SK-N-SH treated with all-trans-retinoic acid at 6 μM for 48 hours (cell line): ENCODE data around the gene RTBDN.

Source experiments
- ATAC-seq: fragments of 200-7000 bp; cut with Tn5 transposase; 3 replicates; pipeline ENCODE4 v1.9.1; 2020; ENCODE audit warnings: mild to moderate bottlenecking, moderate library complexity
- ARNTL ChIP-seq: fragments of 450-650 bp; formaldehyde crosslinking; IDR thresholded peaks from 2 replicates; pipeline ENCODE4 v1.5.0; 2020; ENCODE audit warnings: low read depth, mild to moderate bottlenecking, moderate library complexity, borderline replicate concordance
- BACH2 ChIP-seq: fragments of 250-450 bp; sonication (Bioruptor Pico); IDR thresholded peaks from 2 replicates; pipeline ENCODE4 v1.9.0; 2021; ENCODE audit warnings: mild to moderate bottlenecking, borderline replicate concordance
- CSDC2 ChIP-seq: fragments of 250-450 bp; sonication (Bioruptor Pico); IDR thresholded peaks from 2 replicates; pipeline ENCODE4 v1.5.0; 2020; ENCODE audit warnings: mild to moderate bottlenecking, moderate library complexity
- ESRRG ChIP-seq: fragments of 250-450 bp; sonication (Bioruptor Pico); IDR thresholded peaks from 2 replicates; pipeline ENCODE4 v1.6.1; 2021; ENCODE audit warnings: mild to moderate bottlenecking
- GLIS3 ChIP-seq: fragments of 250-450 bp; sonication (Bioruptor Pico); IDR thresholded peaks from 2 replicates; pipeline ENCODE4 v1.5.0; 2020; ENCODE audit warnings: mild to moderate bottlenecking, moderate library complexity
- ISL1 ChIP-seq: fragments of 250-450 bp; sonication (Bioruptor Pico); IDR thresholded peaks from 2 replicates; pipeline ENCODE4 v2.1.2; 2022; ENCODE audit warnings: mild to moderate bottlenecking, moderate library complexity
- OSR1 ChIP-seq: fragments of 250-450 bp; sonication (Bioruptor Pico); IDR thresholded peaks from 2 replicates; pipeline ENCODE4 v1.8.0; 2022; ENCODE audit warnings: moderate library complexity, mild to moderate bottlenecking, inconsistent platforms
- PPARA ChIP-seq: fragments of 250-450 bp; sonication (Bioruptor Pico); IDR thresholded peaks from 2 replicates; pipeline ENCODE4 v1.5.0; 2020; ENCODE audit warnings: mild to moderate bottlenecking, borderline replicate concordance
- RARB ChIP-seq: fragments of 250-450 bp; sonication (Bioruptor Pico); IDR thresholded peaks from 2 replicates; pipeline ENCODE4 v1.8.0; 2021; ENCODE audit warnings: mild to moderate bottlenecking, moderate library complexity
- TCF4 ChIP-seq: fragments of 250-450 bp; sonication (Bioruptor Pico); IDR thresholded peaks from 2 replicates; pipeline ENCODE4 v1.8.0; 2021; ENCODE audit warnings: mild to moderate bottlenecking, moderate library complexity, borderline replicate concordance
- ZFP3 ChIP-seq: fragments of 250-450 bp; sonication (Bioruptor Pico); IDR thresholded peaks from 2 replicates; pipeline ENCODE4 v1.5.0; 2020; ENCODE audit warnings: mild to moderate bottlenecking, moderate library complexity
- ZFP30 ChIP-seq: fragments of 450-650 bp; formaldehyde crosslinking; IDR thresholded peaks from 2 replicates; pipeline ENCODE4 v1.5.0; 2022; ENCODE audit warnings: mild to moderate bottlenecking, moderate library complexity
- ZNF565 ChIP-seq: fragments of 450-650 bp; formaldehyde crosslinking; conservative IDR thresholded peaks from 2 replicates; pipeline ENCODE4 v1.5.0; 2020; ENCODE audit warnings: low read depth, mild to moderate bottlenecking, moderate library complexity
- ZNF70 ChIP-seq: fragments of 450-650 bp; formaldehyde crosslinking; IDR thresholded peaks from 2 replicates; pipeline ENCODE4 v1.5.0; 2020; ENCODE audit warnings: mild to moderate bottlenecking, moderate library complexity
- TF ChIP-seq, protein P1 (sequence below): fragments of 250-450 bp; sonication (Bioruptor Pico); IDR thresholded peaks from 2 replicates; pipeline ENCODE4 v1.5.0; 2020; ENCODE audit warnings: mild to moderate bottlenecking, moderate library complexity
- TF ChIP-seq, protein P2 (sequence below): fragments of 250-450 bp; sonication (Bioruptor Pico); IDR thresholded peaks from 2 replicates; pipeline ENCODE4 v1.8.0; 2020; ENCODE audit warnings: mild to moderate bottlenecking, moderate library complexity, borderline replicate concordance
- TF ChIP-seq, protein P3 (sequence below): fragments of 250-450 bp; sonication (Bioruptor Pico); IDR thresholded peaks from 2 replicates; pipeline ENCODE4 v1.5.1; 2021; ENCODE audit warnings: mild to moderate bottlenecking, moderate library complexity
- TF ChIP-seq, protein P4 (sequence below): fragments of 250-450 bp; sonication (Bioruptor Pico); IDR thresholded peaks from 2 replicates; pipeline ENCODE4 v1.8.0; 2021; ENCODE audit warnings: low read depth, mild to moderate bottlenecking, moderate library complexity, borderline replicate concordance

Gene RTBDN

DNA sequence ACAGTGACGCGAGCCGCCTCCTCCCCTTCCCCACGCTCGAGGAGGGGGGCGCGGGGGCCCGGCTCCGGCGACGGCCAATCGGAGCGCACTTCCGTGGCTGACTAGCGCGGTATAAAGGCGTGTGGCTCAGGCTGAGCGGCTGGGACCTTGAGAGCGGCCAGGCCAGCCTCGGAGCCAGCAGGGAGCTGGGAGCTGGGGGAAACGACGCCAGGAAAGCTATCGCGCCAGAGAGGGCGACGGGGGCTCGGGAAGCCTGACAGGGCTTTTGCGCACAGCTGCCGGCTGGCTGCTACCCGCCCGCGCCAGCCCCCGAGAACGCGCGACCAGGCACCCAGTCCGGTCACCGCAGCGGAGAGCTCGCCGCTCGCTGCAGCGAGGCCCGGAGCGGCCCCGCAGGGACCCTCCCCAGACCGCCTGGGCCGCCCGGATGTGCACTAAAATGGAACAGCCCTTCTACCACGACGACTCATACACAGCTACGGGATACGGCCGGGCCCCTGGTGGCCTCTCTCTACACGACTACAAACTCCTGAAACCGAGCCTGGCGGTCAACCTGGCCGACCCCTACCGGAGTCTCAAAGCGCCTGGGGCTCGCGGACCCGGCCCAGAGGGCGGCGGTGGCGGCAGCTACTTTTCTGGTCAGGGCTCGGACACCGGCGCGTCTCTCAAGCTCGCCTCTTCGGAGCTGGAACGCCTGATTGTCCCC is 42.9 kb downstream of the RTBDN start, which contains the start of gene JUNB (continued):
- TF ChIP-seq, protein P1, sequence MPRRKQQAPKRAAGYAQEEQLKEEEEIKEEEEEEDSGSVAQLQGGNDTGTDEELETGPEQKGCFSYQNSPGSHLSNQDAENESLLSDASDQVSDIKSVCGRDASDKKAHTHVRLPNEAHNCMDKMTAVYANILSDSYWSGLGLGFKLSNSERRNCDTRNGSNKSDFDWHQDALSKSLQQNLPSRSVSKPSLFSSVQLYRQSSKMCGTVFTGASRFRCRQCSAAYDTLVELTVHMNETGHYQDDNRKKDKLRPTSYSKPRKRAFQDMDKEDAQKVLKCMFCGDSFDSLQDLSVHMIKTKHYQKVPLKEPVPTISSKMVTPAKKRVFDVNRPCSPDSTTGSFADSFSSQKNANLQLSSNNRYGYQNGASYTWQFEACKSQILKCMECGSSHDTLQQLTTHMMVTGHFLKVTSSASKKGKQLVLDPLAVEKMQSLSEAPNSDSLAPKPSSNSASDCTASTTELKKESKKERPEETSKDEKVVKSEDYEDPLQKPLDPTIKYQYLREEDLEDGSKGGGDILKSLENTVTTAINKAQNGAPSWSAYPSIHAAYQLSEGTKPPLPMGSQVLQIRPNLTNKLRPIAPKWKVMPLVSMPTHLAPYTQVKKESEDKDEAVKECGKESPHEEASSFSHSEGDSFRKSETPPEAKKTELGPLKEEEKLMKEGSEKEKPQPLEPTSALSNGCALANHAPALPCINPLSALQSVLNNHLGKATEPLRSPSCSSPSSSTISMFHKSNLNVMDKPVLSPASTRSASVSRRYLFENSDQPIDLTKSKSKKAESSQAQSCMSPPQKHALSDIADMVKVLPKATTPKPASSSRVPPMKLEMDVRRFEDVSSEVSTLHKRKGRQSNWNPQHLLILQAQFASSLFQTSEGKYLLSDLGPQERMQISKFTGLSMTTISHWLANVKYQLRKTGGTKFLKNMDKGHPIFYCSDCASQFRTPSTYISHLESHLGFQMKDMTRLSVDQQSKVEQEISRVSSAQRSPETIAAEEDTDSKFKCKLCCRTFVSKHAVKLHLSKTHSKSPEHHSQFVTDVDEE, result no peak

DNA sequence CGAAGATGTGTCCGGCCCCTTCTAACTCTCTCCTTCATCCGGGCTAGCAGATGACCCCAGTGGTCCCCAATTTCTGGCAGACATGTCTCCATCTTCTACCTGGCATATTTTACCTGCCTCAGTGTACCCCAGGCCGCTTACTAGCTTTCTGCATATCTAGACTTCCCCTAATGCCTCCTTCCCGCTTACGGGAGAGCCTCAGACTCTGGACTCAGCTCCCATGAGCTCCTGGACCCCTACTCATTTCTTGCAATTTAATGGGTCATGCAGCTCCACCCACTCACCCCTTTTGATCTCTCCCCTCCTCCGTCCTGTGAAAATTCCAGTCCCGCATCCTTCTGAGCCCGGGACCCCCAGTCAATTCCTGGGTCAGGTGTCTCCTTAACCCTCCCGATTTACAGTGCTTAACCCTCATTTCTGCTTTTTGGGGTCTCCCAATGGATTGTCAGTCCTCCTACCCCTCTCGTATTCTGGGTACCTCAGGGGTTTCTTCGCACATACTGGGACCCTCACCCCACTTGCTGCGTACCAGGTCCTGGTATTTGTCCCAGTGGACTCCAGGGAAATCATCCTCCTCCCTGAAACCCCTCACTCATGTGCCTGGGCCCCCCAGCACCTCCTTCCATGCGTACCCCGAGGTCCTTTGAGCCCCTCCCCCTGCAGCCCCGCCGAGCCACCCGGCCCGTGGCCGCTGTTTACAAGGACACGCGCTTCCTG is 43.6 kb downstream of the RTBDN start:
- no peak for TF ChIP-seq PPARA (CRISPR knock-in tag)
- ATAC-seq, result no peak

DNA sequence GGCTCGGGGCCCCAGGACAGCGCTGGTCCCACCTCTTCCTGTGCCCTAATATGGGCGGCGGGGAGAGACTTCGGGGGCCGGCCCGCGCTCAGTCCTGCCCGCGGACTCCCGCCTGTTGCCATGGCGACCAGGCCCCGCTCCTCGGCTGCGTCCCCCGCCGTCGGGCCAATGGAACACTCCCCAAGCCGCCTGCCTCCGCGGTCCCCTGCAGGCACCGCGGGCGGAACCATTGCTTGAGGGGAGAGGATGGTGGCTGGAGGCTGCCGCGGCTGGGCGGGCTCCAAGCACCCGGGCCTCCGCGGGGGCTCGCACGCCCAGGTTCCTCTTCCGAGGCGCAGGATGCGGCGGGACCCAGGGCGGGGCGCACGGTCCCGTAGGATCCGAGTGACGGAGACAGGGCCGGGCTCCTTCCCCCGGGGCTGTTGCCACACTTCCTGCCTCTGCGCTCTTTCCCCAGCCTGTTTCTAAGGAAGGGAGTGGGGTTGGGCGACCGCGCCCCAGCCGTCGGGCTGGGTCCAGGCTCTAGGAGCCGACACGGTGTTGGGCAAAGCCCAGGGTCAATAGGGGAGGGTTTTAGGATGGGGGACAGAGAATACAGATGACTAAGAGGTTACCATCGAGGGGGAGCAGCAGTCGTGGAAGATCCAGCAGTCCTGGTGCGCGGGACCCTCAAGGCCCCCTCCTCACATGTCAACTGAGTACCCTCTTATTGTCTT is 44.3 kb downstream of the RTBDN start:
- ATAC-seq, result peak; percentile 47
- peak; percentile 71; the same call in 1 of the 2 replicates for TF ChIP-seq ZFP3
- TF ChIP-seq ESRRG (CRISPR knock-in tag), result no peak
- TF ChIP-seq CSDC2, result no peak
- no peak for TF ChIP-seq BACH2 (CRISPR knock-in tag)
- TF ChIP-seq, protein P2, sequence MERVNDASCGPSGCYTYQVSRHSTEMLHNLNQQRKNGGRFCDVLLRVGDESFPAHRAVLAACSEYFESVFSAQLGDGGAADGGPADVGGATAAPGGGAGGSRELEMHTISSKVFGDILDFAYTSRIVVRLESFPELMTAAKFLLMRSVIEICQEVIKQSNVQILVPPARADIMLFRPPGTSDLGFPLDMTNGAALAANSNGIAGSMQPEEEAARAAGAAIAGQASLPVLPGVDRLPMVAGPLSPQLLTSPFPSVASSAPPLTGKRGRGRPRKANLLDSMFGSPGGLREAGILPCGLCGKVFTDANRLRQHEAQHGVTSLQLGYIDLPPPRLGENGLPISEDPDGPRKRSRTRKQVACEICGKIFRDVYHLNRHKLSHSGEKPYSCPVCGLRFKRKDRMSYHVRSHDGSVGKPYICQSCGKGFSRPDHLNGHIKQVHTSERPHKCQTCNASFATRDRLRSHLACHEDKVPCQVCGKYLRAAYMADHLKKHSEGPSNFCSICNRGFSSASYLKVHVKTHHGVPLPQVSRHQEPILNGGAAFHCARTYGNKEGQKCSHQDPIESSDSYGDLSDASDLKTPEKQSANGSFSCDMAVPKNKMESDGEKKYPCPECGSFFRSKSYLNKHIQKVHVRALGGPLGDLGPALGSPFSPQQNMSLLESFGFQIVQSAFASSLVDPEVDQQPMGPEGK (CRISPR knock-in tag), result peak; percentile 77; the same call in 1 of the 2 replicates

DNA sequence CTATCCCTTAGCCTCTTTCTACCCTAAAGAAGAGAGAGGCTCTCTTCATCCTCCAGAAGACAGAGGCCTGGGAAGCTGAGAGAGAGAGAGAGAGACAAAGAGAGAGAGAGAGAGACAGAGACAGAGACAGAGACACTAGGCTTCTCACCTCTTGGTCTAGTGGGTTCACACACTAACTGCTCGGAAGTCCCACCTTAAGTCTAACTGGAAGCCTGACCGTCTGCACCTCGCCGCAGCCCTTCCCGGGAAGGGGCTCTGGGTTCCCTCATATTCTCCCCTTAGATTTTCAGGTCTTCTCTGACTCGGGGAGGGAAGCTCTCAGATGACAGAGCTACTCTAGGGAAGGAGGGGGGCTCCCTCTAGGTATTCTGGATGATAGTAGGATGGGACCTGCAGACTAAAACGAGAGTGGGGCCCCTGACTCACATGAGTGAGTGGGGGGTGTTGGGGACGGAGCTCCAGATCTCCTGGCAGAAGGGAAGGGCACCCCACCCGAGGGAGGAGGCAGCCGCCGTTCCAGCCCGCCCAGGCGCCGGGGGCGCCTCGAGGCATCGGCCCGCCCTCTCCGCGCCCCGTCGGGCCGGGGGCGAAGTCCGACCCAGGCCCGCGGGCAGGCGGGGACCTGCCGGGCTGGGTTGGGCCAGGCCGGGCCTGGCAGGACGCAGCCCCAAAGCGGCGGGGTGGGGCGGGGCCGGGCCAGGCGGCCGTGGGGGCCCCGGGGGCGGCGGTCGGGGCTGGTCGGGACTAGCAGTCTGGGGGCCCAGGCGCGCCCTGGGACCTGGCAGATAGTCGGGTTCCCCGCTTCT is 45.1 kb downstream of the RTBDN start:
- ATAC-seq, result no peak
- TF ChIP-seq ZNF70 (CRISPR knock-in tag), result no peak
- no peak for TF ChIP-seq ZFP3
- TF ChIP-seq ZNF565 (CRISPR knock-in tag), result no peak
- TF ChIP-seq, protein P1, result no peak
- TF ChIP-seq, protein P3, sequence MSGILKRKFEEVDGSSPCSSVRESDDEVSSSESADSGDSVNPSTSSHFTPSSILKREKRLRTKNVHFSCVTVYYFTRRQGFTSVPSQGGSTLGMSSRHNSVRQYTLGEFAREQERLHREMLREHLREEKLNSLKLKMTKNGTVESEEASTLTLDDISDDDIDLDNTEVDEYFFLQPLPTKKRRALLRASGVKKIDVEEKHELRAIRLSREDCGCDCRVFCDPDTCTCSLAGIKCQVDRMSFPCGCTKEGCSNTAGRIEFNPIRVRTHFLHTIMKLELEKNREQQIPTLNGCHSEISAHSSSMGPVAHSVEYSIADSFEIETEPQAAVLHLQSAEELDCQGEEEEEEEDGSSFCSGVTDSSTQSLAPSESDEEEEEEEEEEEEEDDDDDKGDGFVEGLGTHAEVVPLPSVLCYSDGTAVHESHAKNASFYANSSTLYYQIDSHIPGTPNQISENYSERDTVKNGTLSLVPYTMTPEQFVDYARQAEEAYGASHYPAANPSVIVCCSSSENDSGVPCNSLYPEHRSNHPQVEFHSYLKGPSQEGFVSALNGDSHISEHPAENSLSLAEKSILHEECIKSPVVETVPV (CRISPR knock-in tag), result no peak
- TF ChIP-seq PPARA (CRISPR knock-in tag), result no peak
- TF ChIP-seq BACH2 (CRISPR knock-in tag), result no peak
- no peak for TF ChIP-seq OSR1
- no peak for TF ChIP-seq ZFP30 (CRISPR knock-in tag)
- no peak for TF ChIP-seq ISL1 (CRISPR knock-in tag)
- no peak for TF ChIP-seq TCF4 (CRISPR knock-in tag)
- TF ChIP-seq ARNTL (CRISPR knock-in tag), result no peak
- TF ChIP-seq ESRRG (CRISPR knock-in tag), result no peak
- TF ChIP-seq, protein P4, sequence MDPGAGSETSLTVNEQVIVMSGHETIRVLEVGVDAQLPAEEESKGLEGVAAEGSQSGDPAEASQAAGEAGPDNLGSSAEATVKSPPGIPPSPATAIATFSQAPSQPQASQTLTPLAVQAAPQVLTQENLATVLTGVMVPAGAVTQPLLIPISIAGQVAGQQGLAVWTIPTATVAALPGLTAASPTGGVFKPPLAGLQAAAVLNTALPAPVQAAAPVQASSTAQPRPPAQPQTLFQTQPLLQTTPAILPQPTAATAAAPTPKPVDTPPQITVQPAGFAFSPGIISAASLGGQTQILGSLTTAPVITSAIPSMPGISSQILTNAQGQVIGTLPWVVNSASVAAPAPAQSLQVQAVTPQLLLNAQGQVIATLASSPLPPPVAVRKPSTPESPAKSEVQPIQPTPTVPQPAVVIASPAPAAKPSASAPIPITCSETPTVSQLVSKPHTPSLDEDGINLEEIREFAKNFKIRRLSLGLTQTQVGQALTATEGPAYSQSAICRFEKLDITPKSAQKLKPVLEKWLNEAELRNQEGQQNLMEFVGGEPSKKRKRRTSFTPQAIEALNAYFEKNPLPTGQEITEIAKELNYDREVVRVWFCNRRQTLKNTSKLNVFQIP (CRISPR knock-in tag), result no peak
- no peak for TF ChIP-seq RARB (CRISPR knock-in tag)
- no peak for TF ChIP-seq GLIS3
